Measurements from ENCODE around the gene TBL1X.

GRCh38 chrX:9745417-9746115 is 280.7 kb downstream of the TBL1X start:
- TF ChIP-seq CTCF (IDR thresholded peaks at IDR 0.05; ENCODE audit: low read depth, low read length) (no peak), EZH2phosphoT487 (IDR thresholded peaks at IDR 0.05; ENCODE audit: low read depth) (no peak)
